Common myeloid progenitor, CD34-positive (primary cell): ENCODE data around the gene S1PR3.
A peak's percentile ranks its signal among the peaks of the same experiment; 100 is the strongest.

Experiments
- CTCF ChIA-PET: fragments of 350-600 bp; sonication (Branson Sonifier 250); formaldehyde crosslinking; loops from one replicate; lab custom pipeline; 2021; ENCODE audit warnings: antibody characterized with exemption; lab: Charles Lee
- POLR2A ChIA-PET: fragments of 350-600 bp; sonication (Branson Sonifier 250); formaldehyde crosslinking; loops from one replicate; lab custom pipeline; 2021; ENCODE audit warnings: antibody characterized with exemption; lab: Charles Lee
- DNase-seq, 3 donors: peaks; one replicate each; pipeline versions ENCODE4 v3.0.0 to v3.0.0-alpha.2; 2013
- H3K27ac ChIP-seq, 2 experiments: 1 replicate in 1 of 2; 2 replicates in 1 of 2; pipeline ENCODE4 v1.7.0; 2013; ENCODE audit warnings: inconsistent platforms in 2 of 2, low read length in 2 of 2, mild to moderate bottlenecking in 2 of 2, low read depth in 1 of 2, moderate library complexity in 1 of 2; ENCODE audit not compliant: severe bottlenecking in 2 of 2, insufficient read depth in 1 of 2, poor library complexity in 1 of 2
- H3K27me3 ChIP-seq, 5 experiments: replicated peaks in 2 of 5; 1 replicate in 3 of 5; 2 replicates in 2 of 5; pipeline versions ENCODE4 v1.6.1 to v1.7.0; 2013; ENCODE audit warnings: low read length in 4 of 5, mild to moderate bottlenecking in 2 of 5, moderate library complexity in 2 of 5, inconsistent platforms in 1 of 5; ENCODE audit not compliant: insufficient read depth in 5 of 5, control insufficient read depth in 4 of 5
- H3K36me3 ChIP-seq, 4 experiments: 1 replicate in 2 of 4; 2 replicates in 2 of 4; pipeline versions ENCODE4 v1.6.1 to v1.7.0; 2013; ENCODE audit warnings: low read length in 3 of 4, control low read depth in 1 of 4, mild to moderate bottlenecking in 1 of 4; ENCODE audit not compliant: control insufficient read depth in 4 of 4, insufficient read depth in 4 of 4
- H3K4me1 ChIP-seq, 4 experiments: 1 replicate in 3 of 4; 2 replicates in 1 of 4; pipeline versions ENCODE4 v1.6.1 to v1.7.1; 2013; ENCODE audit warnings: low read length in 3 of 4, mild to moderate bottlenecking in 3 of 4, control low read depth in 1 of 4, inconsistent platforms in 1 of 4, moderate library complexity in 1 of 4; ENCODE audit not compliant: control insufficient read depth in 4 of 4, insufficient read depth in 4 of 4; ENCODE audit errors: control extremely low read depth in 1 of 4
- H3K4me3 ChIP-seq, 7 experiments: 1 replicate in 4 of 7; 2 replicates in 3 of 7; pipeline versions ENCODE4 v1.5.1 to v1.7.0; 2013; ENCODE audit warnings: mild to moderate bottlenecking in 7 of 7, low read length in 6 of 7, moderate library complexity in 6 of 7, inconsistent platforms in 2 of 7, low read depth in 2 of 7, control low read depth in 1 of 7; ENCODE audit not compliant: insufficient read depth in 4 of 7, control insufficient read depth in 1 of 7; ENCODE audit errors: extremely low read depth in 1 of 7
- H3K9me3 ChIP-seq, 5 experiments: 1 replicate in 4 of 5; 2 replicates in 1 of 5; pipeline versions ENCODE4 v1.6.1 to v1.7.1; 2013; ENCODE audit warnings: low read length in 4 of 5, mild to moderate bottlenecking in 2 of 5, inconsistent platforms in 1 of 5, low read depth in 1 of 5, moderate library complexity in 1 of 5; ENCODE audit not compliant: control insufficient read depth in 4 of 5, insufficient read depth in 2 of 5; ENCODE audit errors: control extremely low read depth in 1 of 5
- WGBS: methylation state at CpG from one replicate; pipeline ENCODE4 v1.1.5; 2013; ENCODE audit not compliant: insufficient coverage; 5-methylcytosine and 5-hydroxymethylcytosine counted together

The S1PR3 gene

GRCh38 chr9:89048616-89049015, 57.3 kb downstream of the S1PR3 start:
- Histone ChIP-seq H3K4me3 (no peak overlapping the region), H3K9me3 (no peaks in the 10 kb centered on the region), H3K27me3 (peaks cover 0 to 7% (median 0%) of the 10 kb centered on the region in 5 experiments), H3K27ac (no peak overlapping the region), H3K36me3 (no peaks in the 10 kb centered on the region), H3K4me1 (no peaks in the 10 kb centered on the region)
- WGBS = 91% methylated on average over 11 of the region's 11 CpGs
- DNase-seq = no peak
- ChIA-PET POLR2A (no interaction called here), CTCF (no interaction called here)

DNA sequence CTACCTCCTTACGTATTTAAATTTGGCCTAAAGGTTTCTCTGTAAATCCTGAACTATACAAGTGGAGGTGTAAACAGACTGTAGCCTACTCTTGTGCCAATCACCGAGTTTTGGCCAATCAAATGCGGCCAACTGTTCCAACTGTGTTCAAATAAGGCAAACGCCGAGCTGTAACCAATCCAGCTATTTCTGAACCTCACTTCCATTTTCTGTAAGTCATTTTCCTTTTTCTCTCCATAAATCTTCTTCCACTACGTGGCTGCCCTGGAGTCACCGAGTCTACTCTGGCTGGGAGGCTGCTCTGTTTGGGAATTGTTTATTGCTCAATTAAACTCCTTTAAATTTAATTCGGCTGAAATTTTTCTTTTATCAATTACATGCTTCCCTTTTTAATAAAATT, 58.4 kb downstream of the S1PR3 start:
- WGBS = 100% methylated on average over 3 of the region's 8 CpGs
- H3K9me3 ChIP-seq = no peaks in the 10 kb centered on the region
- H3K36me3 ChIP-seq = no peaks in the 10 kb centered on the region
- H3K4me1 ChIP-seq = no peaks in the 10 kb centered on the region
- H3K4me3 ChIP-seq = no peak overlapping the region
- no peak for DNase-seq
- POLR2A ChIA-PET = no interaction called here
- CTCF ChIA-PET = no interaction called here
- no peak overlapping the region for H3K27ac ChIP-seq
- H3K27me3 ChIP-seq = peaks cover 0 to 7% (median 0%) of the 10 kb centered on the region in 5 experiments

DNA sequence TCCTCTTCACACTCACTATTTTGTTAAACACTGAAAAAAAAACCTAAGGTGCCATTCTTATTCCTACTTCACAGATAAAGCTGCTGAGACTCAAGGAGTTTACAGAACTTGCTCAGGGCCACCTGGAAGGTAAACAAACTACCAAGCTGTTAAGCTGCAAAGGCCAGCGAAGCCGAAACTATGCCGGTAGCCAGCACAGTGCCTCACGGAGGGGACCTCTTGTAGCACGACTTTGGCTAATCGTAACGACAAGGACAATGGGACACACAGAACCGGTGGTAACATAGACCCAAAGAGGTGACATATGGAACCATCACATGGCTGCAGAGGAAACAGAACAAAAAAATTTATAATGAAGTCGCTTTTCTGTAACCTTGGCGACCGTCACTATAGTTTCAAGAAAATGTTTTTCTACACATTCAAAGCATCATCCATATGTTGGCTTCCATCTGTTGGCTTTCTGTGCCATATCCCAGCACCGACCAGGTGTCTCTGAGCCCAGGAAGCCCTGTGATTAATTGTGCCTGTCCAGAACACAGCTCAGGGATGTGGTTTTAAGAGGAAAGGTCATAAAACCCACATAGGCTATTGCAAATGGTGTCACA, 60.3 kb downstream of the S1PR3 start:
- Histone ChIP-seq H3K9me3 (no peaks in the 10 kb centered on the region), H3K27ac (no peak overlapping the region), H3K4me1 (no peaks in the 10 kb centered on the region), H3K36me3 (no peaks in the 10 kb centered on the region), H3K4me3 (no peak overlapping the region), H3K27me3 (peaks cover 0 to 7% (median 0%) of the 10 kb centered on the region in 5 experiments)
- WGBS = 93% methylated on average over 12 of the region's 12 CpGs
- POLR2A ChIA-PET = no interaction called here
- DNase-seq = no peak
- CTCF ChIA-PET = no interaction called here

DNA sequence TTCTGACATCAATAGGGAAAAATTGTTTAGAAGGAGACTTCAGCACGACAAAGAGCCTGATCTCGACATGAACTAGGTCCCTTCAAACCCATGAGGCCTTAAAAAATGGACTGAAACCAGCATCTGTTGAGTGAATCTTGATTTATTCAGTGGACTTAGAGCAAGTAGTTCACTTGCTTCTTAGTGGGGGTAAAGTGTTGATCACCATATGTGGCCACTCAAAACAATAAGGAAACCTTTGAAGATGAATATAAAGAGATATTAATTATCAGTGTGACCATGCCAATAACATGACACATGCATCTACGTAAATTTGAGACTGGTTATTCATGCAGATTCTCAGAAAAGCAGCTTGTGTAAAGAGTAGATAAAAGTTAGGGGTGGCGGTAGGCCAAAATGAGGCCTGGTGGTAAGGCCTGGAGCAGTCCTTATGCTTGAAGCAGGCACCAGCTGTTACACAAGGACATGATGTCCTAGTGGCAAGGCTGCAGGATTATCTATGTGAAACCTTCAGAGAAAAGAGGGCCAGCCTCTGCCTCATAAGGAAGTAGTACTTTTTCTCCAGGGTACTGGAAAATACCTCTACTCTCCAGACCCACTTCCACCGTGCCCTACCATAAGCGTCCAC, 61.3 kb downstream of the S1PR3 start:
- Histone ChIP-seq H3K4me3 (no peak overlapping the region), H3K36me3 (no peaks in the 10 kb centered on the region), H3K27me3 (peaks cover 0 to 4% (median 0%) of the 10 kb centered on the region in 5 experiments), H3K4me1 (no peaks in the 10 kb centered on the region), H3K9me3 (no peaks in the 10 kb centered on the region), H3K27ac (no peak overlapping the region)
- 90% methylated on average over 4 of the region's 6 CpGs for WGBS
- peak; percentile 28 to 48 (median 34) for DNase-seq
- ChIA-PET POLR2A (no interaction called here), CTCF (no interaction called here)

DNA sequence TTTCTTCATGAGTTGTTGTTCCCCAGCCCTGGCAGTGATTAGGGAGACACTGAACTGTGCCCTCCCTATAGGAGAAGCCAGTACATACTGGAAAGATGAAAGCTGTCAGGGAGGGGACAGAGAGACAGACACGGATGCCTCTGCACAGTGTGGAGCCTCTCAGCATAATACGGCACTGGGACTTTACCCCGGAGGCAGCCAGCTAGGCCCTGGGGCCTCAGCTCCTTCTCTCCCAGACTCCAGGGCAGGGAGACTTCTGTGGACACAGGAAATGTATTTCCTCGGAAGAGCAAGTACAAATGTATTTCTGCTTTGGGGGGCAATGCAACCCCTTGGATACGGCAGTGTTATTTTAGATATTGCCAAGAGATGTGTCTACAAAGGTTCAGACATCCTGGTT, 62.0 kb downstream of the S1PR3 start:
- Histone ChIP-seq H3K36me3 (no peaks in the 10 kb centered on the region), H3K4me3 (no peak overlapping the region), H3K9me3 (peaks cover 0 to 4% (median 0%) of the 10 kb centered on the region in 5 experiments), H3K27ac (no peak overlapping the region), H3K27me3 (peaks cover 0 to 4% (median 2%) of the 10 kb centered on the region in 5 experiments), H3K4me1 (no peaks in the 10 kb centered on the region)
- POLR2A ChIA-PET = no interaction called here
- CTCF ChIA-PET = no interaction called here
- 93% methylated on average over 4 of the region's 5 CpGs for WGBS
- DNase-seq = no peak
